Measurements from ENCODE around the gene PRDM16.

GRCh38 chr1:3352299-3352951 lies 283.4 kb downstream of the PRDM16 start:
- TF ChIP-seq CTCF (IDR thresholded peaks at IDR 0.05), result no peak
- TF ChIP-seq POLR2A (IDR thresholded peaks at IDR 0.05), result no peak

Data from testis (tissue), 2 donors.